Fibroblast of mammary gland (primary cell): Measurements from ENCODE around the gene DNAJC7.

Experiments
- DNase-seq: peaks from one replicate; pipeline ENCODE4 v3.0.0-alpha.2; 2010; ENCODE audit warnings: low read depth
- H3K4me3 ChIP-seq: 2 replicates; pipeline ENCODE4 v1.5.1; 2011; ENCODE audit warnings: low read depth, mild to moderate bottlenecking, low read length, moderate library complexity; ENCODE audit not compliant: control insufficient read depth
- CTCF ChIP-seq: conservative IDR thresholded peaks from 2 replicates; pipeline ENCODE4 v1.5.1; 2011; ENCODE audit warnings: low read depth, low read length, inconsistent platforms; ENCODE audit not compliant: control insufficient read depth, insufficient read depth

Gene DNAJC7

DNA sequence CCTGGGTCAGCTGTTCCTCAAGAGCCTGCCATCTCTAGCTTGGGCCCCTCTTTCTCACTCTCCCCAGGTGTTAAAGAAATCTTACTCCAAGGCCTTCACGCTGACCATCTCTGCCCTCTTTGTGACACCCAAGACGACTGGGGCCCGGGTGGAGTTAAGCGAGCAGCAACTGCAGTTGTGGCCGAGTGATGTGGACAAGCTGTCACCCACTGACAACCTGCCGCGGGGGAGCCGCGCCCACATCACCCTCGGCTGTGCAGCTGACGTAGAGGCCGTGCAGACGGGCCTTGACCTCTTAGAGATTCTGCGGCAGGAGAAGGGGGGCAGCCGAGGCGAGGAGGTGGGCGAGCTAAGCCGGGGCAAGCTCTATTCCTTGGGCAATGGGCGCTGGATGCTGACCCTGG is 43.8 kb downstream of the DNAJC7 start:
- no peak for TF ChIP-seq CTCF
- DNase-seq: no peak
- no peak overlapping the region for H3K4me3 ChIP-seq

GRCh38 chr17:41972571-41973407 is 44.5 kb downstream of the DNAJC7 start:
- H3K4me3 ChIP-seq: no peak overlapping the region
- peak; percentile 45 for DNase-seq
- no peak for TF ChIP-seq CTCF

DNA sequence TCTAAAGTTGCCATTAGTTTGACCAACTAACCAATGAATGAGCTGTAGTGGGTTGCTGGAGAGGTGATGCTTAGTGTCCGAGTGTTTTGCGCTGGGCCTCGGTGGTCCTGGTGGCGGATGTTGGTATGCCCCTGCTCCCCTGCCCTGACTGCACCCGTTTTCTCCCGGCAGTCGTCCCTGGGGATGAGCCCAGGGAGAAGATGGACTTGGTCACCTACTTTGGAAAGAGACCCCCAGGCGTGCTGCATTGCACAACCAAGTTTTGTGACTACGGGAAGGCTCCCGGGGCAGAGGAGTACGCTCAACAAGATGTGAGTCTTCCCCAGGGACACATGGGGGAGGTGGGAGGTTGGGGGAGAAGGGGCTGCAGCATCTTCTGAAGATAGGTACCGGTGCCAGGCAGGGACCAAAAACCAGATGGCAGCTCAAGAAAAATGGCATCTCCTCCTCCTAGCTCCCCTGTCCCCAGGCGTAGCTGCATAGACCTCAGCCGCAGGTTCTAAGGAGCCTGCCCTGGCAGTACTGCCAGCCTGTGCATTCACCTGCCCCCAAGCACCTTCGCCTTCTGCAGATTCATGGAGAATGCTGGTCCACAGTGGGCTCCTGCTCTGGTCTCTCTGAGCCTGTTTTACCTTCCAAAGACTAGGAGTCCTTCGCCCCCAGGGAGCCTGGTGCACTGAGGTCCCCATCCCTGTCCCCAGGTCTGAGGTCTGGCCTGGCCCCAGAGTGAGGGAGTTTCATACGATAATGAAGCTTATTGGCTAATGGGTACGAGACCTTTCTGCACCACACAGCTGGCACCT is 45.3 kb downstream of the DNAJC7 start:
- TF ChIP-seq CTCF: no peak
- no peak for DNase-seq
- no peak overlapping the region for H3K4me3 ChIP-seq

DNA sequence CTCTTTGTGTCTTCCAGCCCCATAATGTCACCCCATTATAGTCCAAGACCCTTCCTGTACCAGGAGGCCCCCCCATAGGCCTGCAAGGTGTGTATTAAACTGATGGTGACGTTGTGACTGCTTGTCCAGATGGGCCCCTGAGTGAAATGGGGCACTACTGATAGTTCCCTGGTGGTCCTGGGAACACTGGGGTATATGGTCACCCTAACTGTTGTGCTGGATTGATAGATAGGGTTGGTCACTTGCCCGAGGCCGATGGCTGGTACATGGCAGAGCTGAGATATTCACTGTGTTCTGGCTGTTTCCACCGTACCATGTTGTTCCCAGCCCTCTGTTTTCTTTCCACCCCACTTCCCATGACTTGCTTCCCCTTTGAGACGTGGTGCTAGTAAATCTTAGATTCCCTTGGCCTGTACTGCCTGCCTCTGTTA is 46.3 kb downstream of the DNAJC7 start:
- H3K4me3 ChIP-seq: no peak overlapping the region
- no peak for DNase-seq
- TF ChIP-seq CTCF: no peak

GRCh38 chr17:41968676-41969075 is 48.6 kb downstream of the DNAJC7 start:
- no peak for TF ChIP-seq CTCF
- no peak for DNase-seq
- no peak overlapping the region for H3K4me3 ChIP-seq

DNA sequence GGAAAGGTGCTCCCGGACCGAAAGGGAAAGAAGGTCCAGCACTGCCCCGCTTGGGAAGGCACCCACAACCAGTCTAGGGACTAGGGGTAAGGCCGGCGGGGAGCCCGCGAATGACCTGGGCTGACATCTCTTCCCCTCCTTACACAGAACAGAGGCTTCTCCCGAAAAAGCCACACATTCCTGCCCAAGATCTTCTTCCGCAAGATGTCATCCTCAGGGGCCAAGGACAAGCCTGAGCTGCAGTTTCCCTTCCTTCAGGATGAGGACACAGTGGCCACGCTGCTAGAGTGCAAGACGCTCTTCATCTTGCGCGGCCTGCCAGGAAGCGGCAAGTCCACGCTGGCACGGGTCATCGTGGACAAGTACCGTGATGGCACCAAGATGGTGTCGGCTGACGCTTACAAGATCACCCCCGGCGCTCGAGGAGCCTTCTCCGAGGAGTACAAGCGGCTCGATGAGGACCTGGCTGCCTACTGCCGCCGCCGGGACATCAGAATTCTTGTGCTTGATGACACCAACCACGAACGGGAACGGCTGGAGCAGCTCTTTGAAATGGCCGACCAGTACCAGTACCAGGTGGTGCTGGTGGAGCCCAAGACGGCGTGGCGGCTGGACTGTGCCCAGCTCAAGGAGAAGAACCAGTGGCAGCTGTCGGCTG is 49.2 kb downstream of the DNAJC7 start:
- TF ChIP-seq CTCF: no peak
- DNase-seq: no peak
- peak overlapping the region; percentile 78 for H3K4me3 ChIP-seq
